HG03521 (cell line): ENCODE data around the gene OTOA.
"Not testable (repeated sequence)": the region's sequence is repeated elsewhere in the genome, so short reads cannot be mapped to it uniquely, and the experiment has no call there.

Experiments used
- ATAC-seq: cut with Tn5 transposase; IDR thresholded peaks from one replicate; pipeline ENCODE4 v1.9.1; 2021; ENCODE audit warnings: mild to moderate bottlenecking, moderate library complexity; ENCODE audit not compliant: unreplicated experiment

OTOA gene

DNA sequence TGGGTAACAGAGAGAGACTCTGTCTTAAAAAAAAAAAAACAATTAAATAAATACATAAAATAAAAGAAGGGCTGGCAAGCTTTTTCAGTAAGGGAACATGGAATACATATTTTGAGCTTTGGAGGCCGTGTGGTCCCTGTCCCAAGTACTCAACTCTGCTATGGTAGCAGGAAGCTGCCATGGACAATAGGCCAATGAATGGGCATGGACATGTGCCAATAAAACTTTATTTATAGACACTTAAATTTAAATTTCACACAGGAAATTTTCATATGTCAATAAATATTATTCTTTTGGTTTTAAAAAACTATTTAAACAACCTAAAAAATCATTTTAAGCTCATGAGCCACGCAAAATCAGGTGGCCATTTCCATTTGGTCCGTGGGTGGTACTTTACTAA lies 3.8 kb downstream of the OTOA start:
- ATAC-seq: no peak

DNA sequence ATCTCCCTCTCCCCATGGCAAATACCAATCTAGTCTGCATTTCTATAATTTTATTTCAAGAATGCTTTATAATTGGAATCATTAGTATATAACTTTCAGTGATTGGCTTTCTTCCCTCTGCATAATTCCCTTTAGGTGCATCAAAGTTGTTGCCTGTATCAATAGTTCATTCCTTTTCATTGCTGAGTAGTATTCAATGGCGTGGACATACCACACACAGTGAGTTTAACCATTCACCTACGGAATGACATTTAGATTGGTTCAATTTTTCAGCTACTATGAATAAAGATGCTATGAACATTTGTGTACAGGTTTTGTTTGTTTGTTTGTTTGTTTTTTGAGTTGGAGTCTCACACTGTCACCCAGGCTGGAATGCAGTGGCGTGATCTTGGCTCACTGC lies 9.7 kb downstream of the OTOA start:
- ATAC-seq: no peak

DNA sequence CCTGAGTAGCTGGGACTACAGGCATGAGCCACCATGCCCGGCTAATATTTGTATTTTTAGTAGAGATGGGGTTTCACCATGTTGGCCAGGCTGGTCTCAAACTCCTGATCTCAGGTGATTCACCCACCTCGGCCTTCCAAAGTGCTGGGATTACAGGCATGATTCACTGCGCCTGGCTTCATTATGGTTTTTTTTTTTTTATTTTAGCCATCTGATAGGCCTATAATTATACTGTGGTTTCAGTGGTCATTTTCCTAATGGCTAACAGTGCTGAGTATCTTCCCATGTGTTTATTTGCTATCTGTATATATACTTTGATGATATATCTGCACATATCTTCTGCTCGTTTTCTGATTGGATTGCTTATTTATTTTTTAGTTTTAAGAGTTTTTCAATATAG lies 10.7 kb downstream of the OTOA start:
- ATAC-seq: not testable (repeated sequence)

DNA sequence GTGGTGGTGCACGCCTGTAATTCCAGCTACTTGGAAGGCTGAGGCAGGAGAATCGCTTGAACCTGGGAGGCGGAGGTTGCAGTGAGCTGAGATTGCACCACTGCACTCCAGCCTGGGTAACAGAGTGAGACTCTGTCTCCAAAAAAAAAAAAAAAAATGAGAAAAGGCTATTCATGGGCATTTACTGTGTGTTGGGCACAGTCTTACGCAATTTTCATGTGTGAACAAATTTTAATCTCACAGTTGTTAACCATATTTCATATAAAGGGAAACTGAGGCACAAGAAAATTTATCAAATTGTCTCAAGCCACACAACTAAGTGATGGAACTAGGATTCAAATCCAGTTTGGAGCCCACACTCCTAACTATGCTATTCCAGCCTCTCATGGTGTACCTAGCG lies 16.9 kb downstream of the OTOA start:
- ATAC-seq: not testable (repeated sequence)

DNA sequence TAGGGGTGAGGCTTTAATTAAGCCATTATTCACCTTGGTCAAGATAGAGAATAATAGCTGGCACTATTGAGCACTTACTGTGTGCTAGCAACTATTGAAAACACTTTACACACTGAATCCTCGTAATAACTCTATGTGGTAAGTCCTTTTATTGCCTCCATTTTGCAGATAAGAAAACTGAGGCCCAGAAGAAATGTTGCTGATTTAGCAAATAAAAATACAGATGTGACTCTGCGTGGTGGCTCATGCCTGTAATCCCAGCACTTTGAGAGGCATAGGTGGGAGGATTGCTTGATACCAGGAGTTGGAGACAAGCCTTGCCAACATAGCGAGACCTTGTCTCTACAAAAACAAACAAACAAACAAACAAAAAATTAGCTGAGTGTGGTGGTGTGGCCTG lies 19.4 kb downstream of the OTOA start:
- ATAC-seq: no peak

DNA sequence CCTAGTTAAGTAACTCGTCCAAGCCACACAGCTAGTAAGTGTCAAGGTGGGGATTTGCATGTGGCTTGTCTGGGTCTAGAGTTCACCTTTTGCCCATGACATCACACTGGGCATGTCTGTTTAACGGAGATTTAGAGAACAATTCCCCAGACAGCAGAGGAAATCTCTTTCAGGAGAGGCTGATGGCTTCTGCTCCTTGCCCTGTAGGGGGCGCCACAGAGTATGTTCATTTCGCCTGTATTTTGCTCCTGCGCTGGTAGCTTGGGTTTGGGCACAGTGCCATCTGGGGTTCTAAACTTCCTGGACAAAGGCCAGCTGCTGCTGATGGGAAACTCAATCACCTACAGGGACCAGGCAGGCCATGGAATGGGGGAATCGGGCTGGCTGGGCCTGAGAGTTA lies 20.4 kb downstream of the OTOA start:
- no peak for ATAC-seq

DNA sequence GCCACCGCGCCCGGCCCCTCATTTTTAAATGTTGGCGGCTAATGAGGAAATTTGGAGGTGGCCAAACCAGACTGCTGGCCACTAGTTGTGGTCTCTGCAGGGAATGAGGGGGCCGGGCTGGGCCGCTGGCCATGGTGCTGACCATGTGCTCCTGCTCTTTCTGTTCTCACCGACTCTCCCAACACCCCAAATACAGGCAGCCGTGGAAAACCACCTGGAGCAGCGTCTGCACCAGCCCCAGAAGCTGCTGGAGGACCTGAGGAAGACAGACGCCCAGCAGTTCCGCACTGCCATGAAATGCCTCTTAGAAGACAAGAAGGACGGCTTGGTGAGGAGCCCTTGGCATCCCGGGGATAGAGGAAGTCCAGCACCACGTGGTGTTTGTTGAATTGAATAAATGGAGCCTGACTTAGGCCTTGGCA lies 21.3 kb downstream of the OTOA start:
- no peak for ATAC-seq

DNA sequence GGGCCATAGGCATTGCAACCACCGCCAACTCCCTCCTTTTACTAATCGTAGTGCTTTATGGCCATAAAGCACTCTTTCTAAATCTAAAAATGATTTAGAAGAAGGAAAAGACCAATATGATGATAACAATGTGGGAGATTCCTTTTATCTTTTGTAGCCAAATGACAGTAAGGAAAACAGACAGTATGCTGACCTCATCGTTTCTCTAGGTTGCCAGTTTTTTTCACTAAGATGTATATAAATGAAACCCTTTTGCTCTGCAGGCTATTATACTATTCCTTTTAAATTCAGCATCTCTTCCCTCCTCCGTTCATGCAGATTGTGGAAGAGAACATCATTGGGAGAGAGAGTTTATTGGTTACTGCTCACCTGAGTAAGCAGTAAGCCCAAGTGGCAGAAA lies 25.3 kb downstream of the OTOA start:
- no peak for ATAC-seq

DNA sequence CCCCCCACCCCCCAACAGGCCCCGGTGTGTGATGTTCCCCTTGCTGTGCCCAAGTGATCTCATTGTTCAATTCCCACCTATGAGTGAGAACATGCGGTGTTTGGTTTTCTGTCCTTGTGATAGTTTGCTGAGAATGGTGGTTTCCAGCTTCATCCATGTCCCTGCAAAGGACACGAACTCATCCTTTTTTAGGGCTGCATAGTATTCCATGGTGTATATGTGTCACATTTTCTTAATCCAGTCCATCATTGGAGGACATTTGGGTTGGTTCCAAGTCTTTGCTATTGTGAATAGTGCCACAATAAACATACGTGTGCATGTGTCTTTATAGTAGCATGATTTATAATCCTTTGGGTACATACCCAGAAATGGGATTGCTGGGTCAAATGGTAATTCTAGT lies 27.2 kb downstream of the OTOA start:
- not testable (repeated sequence) for ATAC-seq

DNA sequence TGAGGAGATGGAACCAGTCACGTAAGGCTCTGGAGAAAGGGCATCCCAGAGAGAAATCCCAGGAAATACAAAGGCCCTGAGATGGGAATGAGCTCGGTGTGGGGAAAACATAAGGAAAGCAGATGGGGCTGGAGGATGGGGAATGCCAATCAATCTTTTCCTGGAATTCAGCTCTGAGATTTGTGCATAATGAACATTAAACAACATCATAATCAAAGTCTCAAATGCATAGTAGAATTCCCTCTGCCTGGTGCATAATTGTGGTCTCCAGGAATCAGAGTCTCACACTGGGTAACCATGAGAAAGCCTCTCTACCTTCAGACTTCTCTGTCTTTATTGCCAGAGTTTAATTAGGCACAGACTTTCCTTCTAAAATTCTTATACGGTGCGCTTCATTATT lies 30.8 kb downstream of the OTOA start:
- ATAC-seq: no peak

DNA sequence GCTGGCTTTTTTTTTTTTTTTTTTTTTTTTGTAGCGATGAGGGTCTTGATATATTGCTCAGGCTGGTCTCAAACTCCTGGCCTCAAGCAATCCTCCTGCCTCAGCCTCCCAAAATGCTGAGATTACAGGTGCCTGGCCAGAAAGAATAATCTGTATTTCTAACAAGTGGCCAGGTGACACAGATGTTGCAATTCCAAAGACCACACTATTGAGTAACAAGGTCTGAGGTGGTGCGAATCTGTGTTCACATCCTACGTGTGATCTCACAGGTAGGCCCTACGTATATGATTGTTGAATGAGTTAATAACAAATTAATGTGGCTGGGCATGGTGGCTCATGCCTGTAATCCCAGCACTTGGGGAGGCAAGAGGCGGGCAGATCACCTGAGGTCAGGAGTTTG lies 33.3 kb downstream of the OTOA start:
- ATAC-seq: no peak

DNA sequence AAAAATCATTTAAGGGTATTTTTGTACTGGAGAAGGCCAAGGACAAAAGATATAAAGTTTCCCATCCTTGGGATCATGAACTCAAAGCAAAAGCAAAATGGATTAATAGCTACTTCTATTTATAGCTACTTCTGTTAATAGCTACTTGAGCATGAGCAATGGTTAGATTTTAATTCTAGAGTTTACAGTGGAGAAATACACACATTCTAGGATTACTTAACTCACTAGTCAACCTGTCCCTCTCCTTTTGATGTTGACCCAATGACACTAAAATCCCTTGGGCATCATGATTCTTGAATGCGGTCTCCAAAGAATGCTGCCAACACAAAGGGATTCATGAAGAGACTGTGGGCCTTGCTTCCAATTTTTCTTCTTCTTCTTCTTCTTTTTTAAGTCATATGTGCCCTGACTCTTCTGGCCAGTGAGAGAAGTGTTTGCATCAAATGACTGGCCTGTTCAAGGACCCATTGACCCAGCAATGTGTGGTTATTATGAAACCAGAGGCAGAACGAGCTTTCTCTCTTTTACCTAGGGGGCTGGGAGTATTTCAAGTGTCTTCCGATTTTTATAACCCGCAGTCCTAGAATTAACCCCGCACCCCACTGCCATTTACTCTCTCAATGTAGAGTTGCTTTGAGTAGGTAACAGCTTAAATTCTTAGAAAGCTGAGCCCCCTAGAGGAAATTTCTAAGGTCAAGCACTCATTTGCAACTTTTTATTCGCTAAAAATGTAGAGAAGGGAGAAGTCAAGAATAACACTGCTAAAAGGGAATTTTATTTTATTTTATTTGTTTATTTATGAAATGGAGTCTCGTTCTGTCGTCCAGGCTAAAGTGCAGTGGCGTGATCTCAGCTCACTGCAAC lies 34.6 kb downstream of the OTOA start:
- ATAC-seq: no peak

DNA sequence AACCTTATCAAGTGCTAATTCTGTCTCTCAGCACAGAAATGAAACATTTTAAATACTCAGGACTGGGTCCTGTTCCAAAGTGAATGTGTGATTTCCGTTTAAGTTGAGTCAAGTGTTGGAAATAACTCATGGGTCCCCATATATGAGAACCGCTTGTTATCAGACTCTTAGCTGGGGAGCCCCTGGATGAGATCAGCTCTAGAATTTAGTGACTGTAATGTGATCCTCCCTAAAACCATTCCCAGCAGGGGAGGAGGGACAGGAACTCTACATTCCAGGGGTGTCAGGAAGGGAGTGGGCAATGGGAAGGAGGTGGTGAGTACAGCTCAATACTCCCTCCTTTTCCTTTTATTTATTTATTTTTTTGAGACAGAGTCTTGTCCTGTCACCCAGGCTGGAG lies 37.5 kb downstream of the OTOA start:
- no peak for ATAC-seq

DNA sequence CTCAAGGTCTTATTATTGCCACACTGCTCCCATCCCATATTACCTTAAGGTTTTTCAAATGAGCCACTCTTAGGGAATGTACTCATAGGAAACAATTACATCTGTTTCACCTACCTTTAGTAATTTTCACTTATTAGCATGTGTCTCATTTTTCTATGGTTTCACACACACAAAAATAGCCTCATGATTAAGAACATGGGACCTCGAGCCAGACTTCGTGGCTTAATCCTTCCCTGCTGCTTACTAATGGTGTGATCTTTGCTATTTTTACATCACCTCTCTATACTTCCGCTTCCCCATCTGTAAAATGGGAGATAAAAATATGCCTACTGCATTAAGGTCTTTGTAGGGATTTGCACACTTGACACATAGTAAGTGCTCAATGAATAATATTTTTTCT lies 38.5 kb downstream of the OTOA start:
- ATAC-seq: no peak

DNA sequence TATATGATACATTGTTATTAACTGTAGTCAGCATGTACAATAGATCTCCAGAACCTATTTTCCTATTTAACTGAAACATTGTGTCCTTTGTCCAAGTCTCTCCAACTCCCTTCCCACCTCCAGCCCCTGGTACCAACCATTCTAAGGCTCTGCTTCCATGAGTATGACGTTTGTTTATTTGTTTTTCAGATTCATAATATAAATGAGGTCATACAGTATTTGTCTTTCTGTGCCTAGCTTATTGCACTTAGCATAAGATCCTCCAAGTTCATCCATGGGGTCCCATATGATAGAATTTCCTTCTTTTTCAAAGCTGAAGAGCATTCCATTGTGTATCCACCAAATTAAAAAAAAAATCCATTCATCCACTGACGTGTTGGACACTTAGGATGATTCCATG lies 39.4 kb downstream of the OTOA start:
- ATAC-seq: no peak

DNA sequence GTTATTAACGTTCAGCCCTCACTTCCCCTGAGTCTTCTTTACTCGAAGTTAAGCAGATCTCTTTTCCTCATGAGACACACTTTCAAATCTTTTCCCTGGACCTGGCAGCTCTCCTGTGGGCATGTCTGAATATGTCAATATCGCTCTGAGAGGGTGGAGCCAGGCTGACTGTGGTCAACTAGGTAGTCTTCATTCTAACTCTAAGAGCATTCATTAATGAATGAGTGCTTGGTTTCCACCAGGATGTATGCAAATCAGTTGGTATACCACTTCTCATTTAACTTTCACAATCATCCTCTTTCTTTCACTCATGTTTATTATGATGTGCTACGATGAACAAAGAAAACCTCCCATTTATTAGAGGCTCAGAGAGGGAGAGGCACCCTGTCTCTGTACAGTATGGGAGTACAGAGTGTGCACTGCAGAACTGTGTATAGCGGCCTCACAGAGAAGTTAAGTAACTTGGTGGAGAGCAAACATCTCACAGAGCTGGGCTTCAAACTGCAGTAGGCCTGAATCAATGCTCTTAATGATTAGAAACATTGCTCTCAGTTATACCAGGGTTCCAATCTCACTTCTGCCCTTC lies 39.9 kb downstream of the OTOA start:
- ATAC-seq: no peak

DNA sequence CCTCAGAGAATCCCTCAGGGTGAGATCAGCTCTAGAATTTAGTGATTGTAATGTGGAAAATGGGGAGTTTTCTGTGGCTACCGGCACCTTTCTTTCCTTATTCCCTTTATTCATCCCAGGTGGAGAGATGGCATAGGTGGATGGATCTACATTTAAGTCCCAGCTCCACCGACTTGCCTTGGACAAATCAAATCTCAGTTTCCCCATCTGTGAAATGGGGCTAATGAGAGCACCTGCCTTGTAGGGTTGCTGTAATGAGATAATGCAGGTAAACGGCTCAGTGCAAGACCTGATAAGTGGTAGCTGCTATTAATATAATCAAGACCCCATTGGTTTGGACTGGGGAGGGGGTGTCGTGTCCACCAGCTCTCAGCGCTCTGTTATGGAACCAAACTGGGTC lies 40.5 kb downstream of the OTOA start:
- ATAC-seq: no peak

DNA sequence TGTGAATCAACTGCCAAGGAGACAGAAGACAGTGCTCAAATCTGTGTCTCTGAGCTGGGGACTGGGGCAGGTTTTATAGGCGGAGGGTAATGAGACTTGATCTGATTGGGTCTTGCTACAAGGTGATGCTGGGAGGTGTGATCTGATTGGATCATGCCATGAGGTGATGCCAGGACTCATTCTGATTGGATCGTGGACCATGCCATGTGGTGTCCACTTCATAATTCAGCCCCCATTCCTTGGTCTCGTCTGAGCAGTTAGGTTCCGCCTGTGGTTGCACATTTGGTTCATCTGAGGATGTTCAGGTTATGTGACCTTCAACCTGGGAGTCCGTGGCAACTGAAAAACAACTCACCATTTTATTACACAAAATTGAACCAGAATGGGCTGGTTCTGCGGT lies 41.0 kb downstream of the OTOA start:
- no peak for ATAC-seq

DNA sequence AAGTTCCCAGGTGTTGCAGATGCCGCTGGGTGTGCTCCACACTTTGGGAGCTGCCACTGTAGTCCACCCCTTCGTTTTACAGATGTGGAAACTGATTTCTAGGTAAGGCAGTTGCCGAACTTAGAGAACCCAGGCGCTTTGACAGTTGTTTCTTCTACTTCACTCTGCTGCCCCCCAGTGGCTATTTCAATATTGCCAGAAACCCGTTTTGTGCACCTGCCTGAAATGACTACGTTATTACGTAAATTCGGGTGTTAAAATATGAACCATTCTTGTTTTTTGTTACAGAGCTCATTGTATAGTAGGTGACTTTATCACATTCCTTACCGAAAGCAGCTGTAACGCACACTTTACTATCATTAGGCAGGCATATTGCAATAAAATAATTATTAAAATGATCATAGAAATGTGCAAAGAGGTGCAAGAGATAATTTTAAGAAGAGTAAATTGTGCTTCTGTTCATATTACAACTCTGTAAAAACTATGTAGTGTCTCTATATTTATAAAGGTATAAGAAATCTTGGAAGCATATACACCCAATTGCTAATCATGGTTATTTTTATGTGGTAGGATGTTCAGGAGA lies 44.9 kb downstream of the OTOA start:
- ATAC-seq: no peak

DNA sequence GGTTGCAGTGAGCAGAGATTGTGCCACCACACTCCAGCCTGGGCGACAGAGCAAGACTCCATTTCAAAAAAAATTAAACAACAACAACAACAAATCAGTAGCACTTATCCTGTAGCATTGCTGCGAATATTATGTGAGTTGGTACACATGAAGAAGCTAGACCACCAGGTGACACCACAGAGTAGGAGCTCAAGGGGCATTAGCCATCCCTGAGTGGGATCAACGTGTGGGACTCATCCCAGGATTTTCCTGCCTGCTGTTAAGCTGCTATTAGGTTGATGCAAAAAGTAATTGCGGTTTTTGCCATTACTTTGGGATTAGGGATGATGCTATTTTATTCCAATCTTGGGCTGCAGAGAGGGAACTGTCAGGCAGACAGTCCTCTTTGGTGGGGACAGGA lies 47.2 kb downstream of the OTOA start:
- no peak for ATAC-seq

DNA sequence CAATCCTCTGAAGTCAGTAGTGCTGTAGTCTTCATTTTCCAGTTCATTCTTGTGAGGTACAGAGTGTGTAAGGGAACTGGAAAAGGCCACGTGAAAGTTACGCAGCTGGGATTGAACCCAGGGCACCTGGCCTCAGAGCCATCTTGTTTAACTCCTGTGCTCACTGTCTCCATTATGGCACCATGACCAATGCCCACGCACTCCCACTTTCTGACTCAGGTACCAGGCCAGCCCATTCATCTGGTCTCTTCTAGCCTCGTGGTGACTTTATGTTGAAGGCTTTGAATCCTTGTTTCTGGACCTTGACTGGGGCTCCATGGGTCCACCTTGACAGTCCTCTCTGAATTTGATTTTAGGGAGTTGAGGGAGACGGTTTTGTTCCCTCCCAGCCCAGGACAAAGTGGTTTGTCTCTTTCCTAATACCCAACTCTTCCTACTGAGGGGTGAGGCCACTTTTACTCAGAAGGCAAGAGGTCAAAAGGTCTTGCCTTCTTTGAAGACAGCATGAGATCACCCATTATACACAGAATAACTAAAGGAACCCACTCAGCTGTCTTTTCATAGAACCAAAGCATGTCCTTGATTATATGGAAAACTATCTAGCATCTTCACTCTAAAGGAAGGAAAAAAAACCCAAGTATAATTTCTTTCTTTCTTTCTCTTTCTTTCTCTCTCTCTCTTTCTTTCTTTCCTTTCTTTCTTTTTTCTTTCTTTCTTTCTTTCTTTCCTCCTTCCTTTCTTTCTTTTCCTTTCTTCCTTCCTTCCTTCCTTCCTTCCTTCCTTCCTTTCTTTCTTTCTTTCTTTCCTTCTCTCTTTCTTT lies 50.0 kb downstream of the OTOA start:
- ATAC-seq: no peak

DNA sequence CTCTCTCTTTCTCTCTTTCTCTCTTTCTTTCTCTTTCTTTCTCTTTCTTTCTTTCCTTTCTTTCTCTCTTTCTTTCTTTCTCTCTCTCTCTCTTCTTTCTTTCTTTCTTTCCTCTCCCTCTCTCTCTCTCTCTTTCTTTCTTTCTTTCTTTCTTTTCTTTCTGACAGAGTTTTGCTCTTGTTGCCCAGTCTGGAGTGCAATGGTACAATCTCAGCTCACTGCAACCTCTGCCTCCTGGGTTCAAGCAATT lies 50.5 kb downstream of the OTOA start:
- not testable (repeated sequence) for ATAC-seq
